ENCODE results near the gene TMPRSS7.
A peak's percentile ranks its signal among the peaks of the same experiment; 100 is the strongest.
"Not testable (repeated sequence)": the region's sequence is repeated elsewhere in the genome, so short reads cannot be mapped to it uniquely, and the experiment has no call there.

The TMPRSS7 gene

GRCh38 chr3:112059497-112059896 lies 25.0 kb downstream of the TMPRSS7 start:
- DNase-seq (ENCODE audit: low spot score): no peak

DNA sequence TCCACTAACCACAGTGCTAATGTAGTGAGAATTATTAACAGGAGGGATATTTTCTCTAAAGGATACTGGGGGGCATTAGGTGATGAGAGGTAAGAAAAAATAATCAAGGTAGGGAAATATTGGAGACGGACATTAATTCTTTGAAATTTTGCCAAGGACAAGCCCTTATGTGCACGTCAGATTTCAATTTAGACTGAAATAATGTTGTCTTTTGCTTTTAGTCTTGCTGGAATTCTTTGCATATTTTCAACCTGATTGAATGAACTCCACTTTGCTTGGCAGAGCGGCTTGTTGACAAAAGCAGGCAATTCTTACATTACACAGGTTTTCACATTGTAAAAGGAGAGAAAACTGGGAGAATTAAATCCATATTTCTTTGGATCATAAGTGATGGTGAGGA lies 26.6 kb downstream of the TMPRSS7 start:
- DNase-seq (ENCODE audit: low spot score): no peak

DNA sequence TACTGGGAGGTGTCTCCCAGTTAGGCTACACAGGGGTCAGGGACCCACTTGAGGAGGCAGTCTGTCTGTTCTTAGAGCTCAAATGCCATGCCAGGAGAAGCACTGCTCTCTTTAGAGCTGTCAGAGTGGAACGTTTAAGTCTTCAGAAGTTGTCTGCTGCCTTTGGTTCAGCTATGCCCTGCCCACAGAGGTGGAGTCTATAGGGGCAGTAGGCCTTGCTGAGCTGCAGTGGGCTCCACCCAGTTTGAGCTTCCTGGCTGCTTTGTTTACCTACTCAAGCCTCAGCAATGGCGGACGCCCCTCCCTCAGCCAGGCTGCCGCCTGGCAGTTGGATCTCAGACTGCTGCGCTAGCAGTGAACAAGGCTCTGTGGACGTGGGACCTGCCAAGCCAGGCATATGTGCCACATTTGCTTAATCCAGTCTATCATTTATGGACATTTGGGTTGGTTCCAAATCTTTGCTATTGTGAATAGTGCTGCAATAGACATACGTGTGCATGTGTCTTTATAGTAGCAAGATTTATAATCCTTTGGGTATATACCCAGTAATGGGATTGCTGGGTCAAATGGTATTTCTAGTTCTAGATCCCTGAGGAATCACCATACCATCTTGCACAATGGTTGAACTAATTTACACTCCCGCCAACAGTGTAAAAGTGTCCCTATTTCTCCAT lies 38.0 kb downstream of the TMPRSS7 start:
- not testable (repeated sequence) for DNase-seq (ENCODE audit: low spot score)

- no peak for DNase-seq (ENCODE audit: low spot score)
Measured at GRCh38 chr3:112074006-112074405, 39.5 kb downstream of the TMPRSS7 start.

DNA sequence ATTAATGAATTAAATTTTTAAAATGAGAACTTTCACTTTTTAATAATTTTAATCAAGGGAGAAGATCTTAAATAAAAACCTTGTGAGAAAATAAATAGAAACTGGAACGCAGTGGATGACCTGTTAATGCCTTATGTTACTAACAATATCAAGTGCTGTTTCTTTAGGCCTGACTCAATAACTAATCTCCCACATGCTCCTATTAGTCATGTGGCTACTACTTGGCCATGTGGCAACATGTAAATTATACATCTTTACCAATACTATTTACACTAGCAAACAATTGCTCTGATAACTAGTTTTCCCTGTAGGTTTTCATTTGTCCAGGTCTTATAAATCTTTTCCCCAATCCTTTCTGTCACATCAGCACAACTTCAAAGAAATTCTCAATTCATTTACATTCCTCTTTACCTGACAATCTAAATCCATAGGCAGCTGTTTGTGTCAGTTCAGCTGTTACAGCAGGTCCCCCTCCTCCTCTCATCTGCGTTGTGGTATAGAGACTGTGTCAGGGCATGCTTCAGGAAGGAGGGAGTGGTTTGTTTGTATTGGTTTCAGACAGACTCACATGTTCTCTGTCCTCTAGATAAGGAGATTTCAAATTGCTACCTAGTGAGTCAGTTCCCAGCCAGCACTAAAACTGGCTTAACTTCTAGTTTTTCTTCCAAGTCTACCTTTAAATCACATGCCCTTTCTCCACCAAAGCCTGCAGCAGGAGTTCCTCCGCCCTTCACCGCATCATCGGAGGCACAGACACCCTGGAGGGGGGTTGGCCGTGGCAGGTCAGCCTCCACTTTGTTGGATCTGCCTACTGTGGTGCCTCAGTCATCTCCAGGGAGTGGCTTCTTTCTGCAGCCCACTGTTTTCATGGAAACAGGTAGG lies 40.3 kb downstream of the TMPRSS7 start:
- DNase-seq (ENCODE audit: low spot score): no peak

DNA sequence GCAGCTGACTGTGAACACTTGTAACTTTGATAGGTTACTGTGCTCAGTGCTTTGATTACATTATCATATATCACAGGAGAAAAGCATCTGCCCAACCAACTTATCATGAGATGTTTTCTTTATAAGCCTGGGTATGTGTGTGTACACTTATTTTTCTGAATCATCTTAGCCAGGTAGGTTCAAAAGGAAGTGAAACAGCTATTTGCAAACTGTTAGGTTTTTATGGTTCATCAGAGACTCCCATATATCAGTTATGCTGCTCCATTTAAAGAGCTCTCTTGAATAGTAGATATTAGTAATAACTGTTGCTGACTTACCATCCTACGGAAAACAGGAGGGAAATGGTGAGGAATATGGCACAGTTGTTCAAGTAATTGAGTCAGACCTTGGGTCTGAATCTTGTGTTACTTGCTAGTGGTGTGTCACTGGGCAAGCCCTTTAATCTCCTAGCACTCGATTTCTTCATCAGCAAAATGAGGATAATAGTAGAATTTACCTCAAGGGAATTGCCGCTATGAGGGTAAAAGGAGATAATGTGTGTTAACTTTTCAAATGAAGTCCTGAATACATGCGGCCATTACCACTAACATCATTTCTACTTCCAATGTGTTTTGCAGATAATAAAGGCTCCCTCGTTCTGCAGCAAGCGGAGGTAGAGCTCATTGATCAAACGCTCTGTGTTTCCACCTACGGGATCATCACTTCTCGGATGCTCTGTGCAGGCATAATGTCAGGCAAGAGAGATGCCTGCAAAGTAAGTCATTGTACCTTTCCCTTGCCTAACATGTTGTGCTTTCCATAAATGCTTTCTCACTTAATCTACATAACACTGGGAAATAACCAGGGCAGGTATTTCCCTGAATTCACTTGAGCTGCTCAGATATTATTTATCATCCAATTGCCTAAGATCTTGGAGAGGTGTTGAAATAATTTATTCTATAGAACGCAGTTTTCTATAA lies 43.9 kb downstream of the TMPRSS7 start:
- DNase-seq (ENCODE audit: low spot score): no peak

- DNase-seq (ENCODE audit: low spot score): no peak
Measured at GRCh38 chr3:112083239-112083638, 48.7 kb downstream of the TMPRSS7 start.

DNA sequence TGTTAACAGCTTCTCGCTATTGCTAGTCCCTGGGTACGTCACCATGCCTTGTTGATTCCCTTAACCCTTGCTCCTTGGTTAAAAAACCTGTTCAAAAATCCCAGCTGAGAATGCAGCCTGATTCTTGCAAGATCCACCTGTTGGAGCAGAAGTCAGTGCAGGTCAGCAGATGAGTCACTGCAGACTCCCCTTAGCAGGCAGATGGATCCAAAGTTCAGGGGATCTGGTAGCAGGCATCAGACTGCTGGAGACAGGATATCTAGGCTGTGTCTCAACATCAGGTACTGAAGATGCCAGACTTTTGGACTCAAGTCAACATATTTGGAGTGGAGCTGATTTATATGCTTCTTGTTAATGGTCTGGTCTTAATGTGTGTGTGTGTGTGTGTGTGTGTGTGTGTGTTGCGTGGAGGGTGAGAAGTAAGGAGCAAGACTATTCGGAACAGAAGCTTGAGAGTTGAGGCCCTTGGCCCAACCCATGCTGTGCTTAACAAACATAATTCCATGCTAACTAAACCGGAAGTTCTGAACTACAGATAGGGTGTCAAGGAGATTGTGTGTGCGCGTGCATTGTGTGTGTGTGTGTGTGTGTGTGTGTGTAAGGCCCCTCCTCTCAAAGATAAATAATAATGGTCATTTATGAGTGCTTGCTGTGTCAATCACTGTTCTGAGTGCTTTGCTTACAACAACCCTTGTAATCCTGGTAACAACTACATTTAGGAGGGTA lies 50.6 kb downstream of the TMPRSS7 start:
- peak; percentile 20 for DNase-seq (ENCODE audit: low spot score)

DNA sequence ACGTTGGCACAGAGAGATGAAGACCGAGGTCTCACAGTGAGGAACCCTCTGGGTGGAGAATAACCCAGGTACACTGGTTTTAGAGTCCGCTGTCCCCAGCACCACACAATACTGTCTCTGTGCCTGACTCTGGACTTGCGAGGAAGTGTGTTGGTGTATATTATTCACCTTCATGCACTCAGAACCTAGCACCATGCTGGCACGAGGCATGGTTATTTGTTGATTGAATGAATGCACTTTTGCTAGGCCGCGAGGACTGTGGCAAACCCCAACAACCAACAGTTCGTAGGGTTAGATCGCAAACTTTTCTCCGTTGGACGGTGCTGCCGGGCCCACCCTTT lies 51.2 kb downstream of the TMPRSS7 start:
- no peak for DNase-seq (ENCODE audit: low spot score)

DNA sequence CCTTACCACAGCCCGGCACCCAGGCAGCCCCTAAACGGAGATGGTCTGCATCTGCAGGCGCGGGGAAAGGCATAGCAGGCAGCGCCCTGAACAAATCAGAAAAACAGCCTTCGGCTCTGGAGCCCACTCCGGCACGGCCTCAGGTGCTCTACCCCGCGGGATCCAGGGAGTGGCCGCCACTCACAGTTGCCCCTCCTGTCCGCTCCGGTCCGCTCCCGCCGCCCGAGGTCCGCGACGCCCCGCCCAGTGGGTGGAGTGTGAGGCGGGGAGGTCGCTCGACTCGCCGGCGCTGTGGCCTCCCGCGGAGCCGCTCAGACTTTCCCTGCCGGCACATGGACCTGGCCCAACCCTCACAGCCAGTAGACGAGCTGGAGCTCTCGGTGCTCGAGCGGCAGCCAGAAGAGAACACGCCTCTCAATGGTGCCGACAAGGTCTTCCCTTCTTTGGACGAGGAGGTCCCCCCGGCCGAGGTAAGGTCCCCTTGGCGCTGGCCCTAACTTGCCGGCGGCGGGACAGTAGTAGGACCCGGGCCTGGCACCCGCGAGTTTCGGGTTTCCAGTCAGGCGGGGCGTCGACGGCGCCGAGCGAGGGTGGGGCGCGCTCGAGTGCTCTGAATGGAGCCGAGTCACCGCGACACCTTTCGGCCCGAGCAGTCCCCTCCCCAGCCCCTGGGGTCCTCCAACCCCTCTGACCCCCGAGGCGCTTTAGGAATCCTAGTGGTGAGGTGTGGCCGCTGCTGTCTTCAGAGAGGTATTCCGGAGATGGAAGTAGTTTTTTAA lies 51.7 kb downstream of the TMPRSS7 start, which contains the start of gene C3orf52:
TSS of gene C3orf52 (plus strand) at position 314 of the 779 bp plus-strand sequence. CDS start at position 333, 19 bp downstream.
- DNase-seq (ENCODE audit: low spot score): peak; percentile 49

- DNase-seq (ENCODE audit: low spot score): no peak
Measured at GRCh38 chr3:112086875-112087524, 52.5 kb downstream of the TMPRSS7 start.

GRCh38 chr3:112087746-112088145 lies 53.2 kb downstream of the TMPRSS7 start:
- no peak for DNase-seq (ENCODE audit: low spot score)

- DNase-seq (ENCODE audit: low spot score): no peak
Measured at GRCh38 chr3:112088944-112089343, 54.4 kb downstream of the TMPRSS7 start.

- DNase-seq (ENCODE audit: low spot score): no peak
Measured at GRCh38 chr3:112089956-112090886, 55.7 kb downstream of the TMPRSS7 start.

- DNase-seq (ENCODE audit: low spot score): no peak
Measured at GRCh38 chr3:112090887-112091586, 56.5 kb downstream of the TMPRSS7 start.

DNA sequence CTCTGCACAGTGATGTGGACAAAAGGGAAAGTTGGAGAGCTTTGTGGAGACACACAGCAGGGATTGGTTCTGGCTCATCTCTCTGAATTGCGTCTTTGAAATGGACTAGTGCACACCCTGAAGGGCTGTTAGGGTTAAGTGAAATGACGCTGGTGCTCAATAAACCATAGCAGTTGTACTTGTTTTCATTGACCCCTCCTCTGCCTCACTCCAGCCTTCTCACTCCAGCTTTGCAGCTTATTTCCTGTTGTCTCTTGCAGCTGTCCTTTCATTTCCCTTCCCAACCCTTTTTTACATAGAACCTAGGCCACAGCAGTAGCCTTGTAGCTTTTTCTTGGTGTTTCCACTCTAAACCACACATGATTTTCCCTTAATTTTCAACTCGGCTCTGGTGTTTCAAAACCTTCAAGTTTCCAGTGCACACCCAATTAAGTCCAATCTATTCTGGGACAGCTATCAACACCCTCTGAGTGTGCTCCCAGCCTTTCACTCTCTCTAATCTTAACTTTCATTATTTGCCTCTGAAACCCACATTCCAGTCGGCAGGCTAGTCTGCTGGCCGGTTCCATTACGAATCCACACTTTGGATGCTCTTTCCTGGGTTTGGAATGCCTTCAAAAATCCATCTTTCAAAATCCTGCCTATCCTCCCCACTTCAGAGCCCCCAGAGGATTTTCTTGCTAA lies 58.1 kb downstream of the TMPRSS7 start:
- no peak for DNase-seq (ENCODE audit: low spot score)

DNA sequence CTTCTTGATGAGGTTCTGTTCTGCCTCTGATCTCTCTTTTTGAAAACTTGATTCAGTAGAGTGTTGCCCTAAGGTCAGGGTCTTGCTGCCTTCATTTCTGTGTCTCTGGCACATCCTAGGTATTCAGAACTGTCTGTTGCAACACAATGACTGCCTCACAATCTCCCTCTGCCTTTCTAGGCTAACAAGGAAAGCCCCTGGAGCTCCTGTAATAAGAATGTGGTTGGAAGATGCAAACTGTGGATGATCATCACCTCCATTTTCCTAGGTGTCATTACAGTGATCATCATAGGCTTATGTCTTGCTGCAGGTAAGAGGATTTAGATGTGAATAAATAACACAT lies 58.6 kb downstream of the TMPRSS7 start:
- DNase-seq (ENCODE audit: low spot score): no peak

- DNase-seq (ENCODE audit: low spot score): no peak
Measured at GRCh38 chr3:112095731-112096130, 61.2 kb downstream of the TMPRSS7 start.
